Measurements from ENCODE around the gene ZC3H6. TPM values are rescaled to one million over a fixed set of nuclear protein-coding genes. Genes with fewer than 3 reads are reported as not detected.

ZC3H6 gene
- total and polyA plus RNA-seq, 2 of the 13 experiments (the other 11 are each of a cell fraction or from before 2014, with no cell fraction given), result 0.71 to 0.93 TPM

DNA sequence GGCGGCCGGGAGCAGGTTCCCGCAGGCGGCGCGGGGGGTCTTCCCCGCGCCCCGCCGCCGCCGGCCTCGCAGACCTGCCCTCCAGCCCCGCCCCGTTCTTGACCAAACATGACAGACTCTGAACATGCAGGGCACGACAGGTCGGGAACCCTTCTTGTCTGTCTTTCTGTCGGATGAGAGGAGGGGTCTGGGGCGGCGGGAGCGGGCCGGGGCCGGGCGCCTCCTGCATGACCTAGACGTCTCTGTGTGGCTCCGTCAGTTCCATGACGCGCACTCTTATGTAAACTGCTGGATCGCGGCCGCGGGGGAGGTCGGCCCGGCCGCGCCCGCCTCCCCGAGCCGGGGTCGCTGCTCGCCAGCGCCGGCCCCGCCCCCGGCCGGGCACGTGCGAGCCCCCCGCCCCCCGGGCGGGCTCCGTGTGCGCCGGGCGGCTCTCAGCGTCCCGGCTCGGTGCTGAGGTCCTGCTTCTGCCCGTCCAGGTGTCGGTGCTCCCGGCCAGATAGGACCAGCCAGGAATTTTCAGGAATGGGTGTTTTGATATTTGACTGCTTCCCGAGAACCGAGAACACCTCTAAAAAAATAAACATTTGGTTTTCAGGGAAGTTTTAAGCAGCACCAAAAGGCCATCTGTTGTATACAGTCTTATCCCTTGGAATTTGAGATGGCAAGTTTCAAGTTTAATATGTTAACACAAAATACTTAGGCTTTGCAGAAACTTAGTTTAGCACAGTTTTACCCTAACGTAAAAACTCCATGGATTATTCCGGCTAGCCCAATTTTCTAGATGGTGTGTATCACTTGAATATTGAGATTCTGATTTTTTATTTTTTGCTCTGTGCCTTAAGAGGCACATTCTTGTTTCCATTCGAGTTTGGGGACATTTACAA lies 733 bp downstream of the ZC3H6 start (continued):
- TF ChIP-seq SIN3A (IDR thresholded peaks at IDR 0.05; ENCODE audit: borderline replicate concordance, low read depth, low read length), result peak; percentile 62; the same call in 1 of the 2 replicates
- TF ChIP-seq ZNF234 (CRISPR knock-in tag; conservative IDR thresholded peaks at IDR 0.05), result 0 out of 2 replicates have a peak, but pooled peaks have one; percentile 34
- TF ChIP-seq ZNF790 (CRISPR knock-in tag; IDR thresholded peaks at IDR 0.05; ENCODE audit: borderline replicate concordance), result peak; percentile 48; the same call in 1 of the 2 replicates
- peak; percentile 49 for TF ChIP-seq HNRNPLL (IDR thresholded peaks at IDR 0.05; ENCODE audit: low read depth, low read length, poor library complexity, severe bottlenecking)
- peak; percentile 77 for TF ChIP-seq ZBTB7A (CRISPR knock-in tag; IDR thresholded peaks at IDR 0.05)
- no peak for TF ChIP-seq SRY (CRISPR knock-in tag; IDR thresholded peaks at IDR 0.05)
- TF ChIP-seq, protein P1, sequence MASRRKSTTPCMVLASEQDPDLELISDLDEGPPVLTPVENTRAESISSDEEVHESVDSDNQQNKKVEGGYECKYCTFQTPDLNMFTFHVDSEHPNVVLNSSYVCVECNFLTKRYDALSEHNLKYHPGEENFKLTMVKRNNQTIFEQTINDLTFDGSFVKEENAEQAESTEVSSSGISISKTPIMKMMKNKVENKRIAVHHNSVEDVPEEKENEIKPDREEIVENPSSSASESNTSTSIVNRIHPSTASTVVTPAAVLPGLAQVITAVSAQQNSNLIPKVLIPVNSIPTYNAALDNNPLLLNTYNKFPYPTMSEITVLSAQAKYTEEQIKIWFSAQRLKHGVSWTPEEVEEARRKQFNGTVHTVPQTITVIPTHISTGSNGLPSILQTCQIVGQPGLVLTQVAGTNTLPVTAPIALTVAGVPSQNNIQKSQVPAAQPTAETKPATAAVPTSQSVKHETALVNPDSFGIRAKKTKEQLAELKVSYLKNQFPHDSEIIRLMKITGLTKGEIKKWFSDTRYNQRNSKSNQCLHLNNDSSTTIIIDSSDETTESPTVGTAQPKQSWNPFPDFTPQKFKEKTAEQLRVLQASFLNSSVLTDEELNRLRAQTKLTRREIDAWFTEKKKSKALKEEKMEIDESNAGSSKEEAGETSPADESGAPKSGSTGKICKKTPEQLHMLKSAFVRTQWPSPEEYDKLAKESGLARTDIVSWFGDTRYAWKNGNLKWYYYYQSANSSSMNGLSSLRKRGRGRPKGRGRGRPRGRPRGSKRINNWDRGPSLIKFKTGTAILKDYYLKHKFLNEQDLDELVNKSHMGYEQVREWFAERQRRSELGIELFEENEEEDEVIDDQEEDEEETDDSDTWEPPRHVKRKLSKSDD (CRISPR knock-in tag; IDR thresholded peaks at IDR 0.05; ENCODE audit: low read depth), result no peak
- TF ChIP-seq CCAR2 (optimal IDR thresholded peaks at IDR 0.05; ENCODE audit: low read depth, low read length), result no peak
- TF ChIP-seq, protein P2, sequence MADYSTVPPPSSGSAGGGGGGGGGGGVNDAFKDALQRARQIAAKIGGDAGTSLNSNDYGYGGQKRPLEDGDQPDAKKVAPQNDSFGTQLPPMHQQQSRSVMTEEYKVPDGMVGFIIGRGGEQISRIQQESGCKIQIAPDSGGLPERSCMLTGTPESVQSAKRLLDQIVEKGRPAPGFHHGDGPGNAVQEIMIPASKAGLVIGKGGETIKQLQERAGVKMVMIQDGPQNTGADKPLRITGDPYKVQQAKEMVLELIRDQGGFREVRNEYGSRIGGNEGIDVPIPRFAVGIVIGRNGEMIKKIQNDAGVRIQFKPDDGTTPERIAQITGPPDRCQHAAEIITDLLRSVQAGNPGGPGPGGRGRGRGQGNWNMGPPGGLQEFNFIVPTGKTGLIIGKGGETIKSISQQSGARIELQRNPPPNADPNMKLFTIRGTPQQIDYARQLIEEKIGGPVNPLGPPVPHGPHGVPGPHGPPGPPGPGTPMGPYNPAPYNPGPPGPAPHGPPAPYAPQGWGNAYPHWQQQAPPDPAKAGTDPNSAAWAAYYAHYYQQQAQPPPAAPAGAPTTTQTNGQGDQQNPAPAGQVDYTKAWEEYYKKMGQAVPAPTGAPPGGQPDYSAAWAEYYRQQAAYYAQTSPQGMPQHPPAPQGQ (CRISPR knock-in tag; IDR thresholded peaks at IDR 0.05; ENCODE audit: borderline replicate concordance), result no peak
- TF ChIP-seq POLR2G (IDR thresholded peaks at IDR 0.05; ENCODE audit: low read depth, low read length), result peak; percentile 68
- TF ChIP-seq, protein P3, sequence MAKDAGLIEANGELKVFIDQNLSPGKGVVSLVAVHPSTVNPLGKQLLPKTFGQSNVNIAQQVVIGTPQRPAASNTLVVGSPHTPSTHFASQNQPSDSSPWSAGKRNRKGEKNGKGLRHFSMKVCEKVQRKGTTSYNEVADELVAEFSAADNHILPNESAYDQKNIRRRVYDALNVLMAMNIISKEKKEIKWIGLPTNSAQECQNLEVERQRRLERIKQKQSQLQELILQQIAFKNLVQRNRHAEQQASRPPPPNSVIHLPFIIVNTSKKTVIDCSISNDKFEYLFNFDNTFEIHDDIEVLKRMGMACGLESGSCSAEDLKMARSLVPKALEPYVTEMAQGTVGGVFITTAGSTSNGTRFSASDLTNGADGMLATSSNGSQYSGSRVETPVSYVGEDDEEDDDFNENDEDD (CRISPR knock-in tag; IDR thresholded peaks at IDR 0.05; ENCODE audit: borderline replicate concordance), result peak; percentile 10; the same call in 1 of the 2 replicates
- TF ChIP-seq, protein P4, sequence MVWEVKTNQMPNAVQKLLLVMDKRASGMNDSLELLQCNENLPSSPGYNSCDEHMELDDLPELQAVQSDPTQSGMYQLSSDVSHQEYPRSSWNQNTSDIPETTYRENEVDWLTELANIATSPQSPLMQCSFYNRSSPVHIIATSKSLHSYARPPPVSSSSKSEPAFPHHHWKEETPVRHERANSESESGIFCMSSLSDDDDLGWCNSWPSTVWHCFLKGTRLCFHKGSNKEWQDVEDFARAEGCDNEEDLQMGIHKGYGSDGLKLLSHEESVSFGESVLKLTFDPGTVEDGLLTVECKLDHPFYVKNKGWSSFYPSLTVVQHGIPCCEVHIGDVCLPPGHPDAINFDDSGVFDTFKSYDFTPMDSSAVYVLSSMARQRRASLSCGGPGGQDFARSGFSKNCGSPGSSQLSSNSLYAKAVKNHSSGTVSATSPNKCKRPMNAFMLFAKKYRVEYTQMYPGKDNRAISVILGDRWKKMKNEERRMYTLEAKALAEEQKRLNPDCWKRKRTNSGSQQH (CRISPR knock-in tag; IDR thresholded peaks at IDR 0.05; ENCODE audit: low read depth), result peak; percentile 27; the same call in 1 of the 2 replicates
- peak; percentile 67 to 69 for TF ChIP-seq POLR2A (IDR thresholded peaks at IDR 0.05; ENCODE audit: insufficient read depth in 1 of 2, low read depth in 2 of 2, low read length in 2 of 2)
- peak; percentile 49 for TF ChIP-seq FOXA3 (CRISPR knock-in tag; IDR thresholded peaks at IDR 0.05)
- TF ChIP-seq ATM (IDR thresholded peaks at IDR 0.05; ENCODE audit: borderline replicate concordance), result no peak
- TF ChIP-seq BORCS8-MEF2B (CRISPR knock-in tag; IDR thresholded peaks at IDR 0.05), result peak; percentile 5; the same call in 1 of the 2 replicates
- TF ChIP-seq MYC (CRISPR knock-in tag; IDR thresholded peaks at IDR 0.05; ENCODE audit: borderline replicate concordance), result peak; percentile 57; the same call in 1 of the 2 replicates
- no peak; the same call in none of the 2 replicates for TF ChIP-seq DNMT3B (CRISPR knock-in tag; conservative IDR thresholded peaks at IDR 0.05)
- TF ChIP-seq, protein P5, sequence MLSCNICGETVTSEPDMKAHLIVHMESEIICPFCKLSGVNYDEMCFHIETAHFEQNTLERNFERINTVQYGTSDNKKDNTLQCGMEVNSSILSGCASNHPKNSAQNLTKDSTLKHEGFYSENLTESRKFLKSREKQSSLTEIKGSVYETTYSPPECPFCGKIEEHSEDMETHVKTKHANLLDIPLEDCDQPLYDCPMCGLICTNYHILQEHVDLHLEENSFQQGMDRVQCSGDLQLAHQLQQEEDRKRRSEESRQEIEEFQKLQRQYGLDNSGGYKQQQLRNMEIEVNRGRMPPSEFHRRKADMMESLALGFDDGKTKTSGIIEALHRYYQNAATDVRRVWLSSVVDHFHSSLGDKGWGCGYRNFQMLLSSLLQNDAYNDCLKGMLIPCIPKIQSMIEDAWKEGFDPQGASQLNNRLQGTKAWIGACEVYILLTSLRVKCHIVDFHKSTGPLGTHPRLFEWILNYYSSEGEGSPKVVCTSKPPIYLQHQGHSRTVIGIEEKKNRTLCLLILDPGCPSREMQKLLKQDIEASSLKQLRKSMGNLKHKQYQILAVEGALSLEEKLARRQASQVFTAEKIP (CRISPR knock-in tag; IDR thresholded peaks at IDR 0.05; ENCODE audit: borderline replicate concordance), result no peak
